Cerebellar nuclear complex (tissue), 1 donor: ENCODE measurements around the gene FEM1A.
"Not testable (repeated sequence)": the region's sequence is repeated elsewhere in the genome, so short reads cannot be mapped to it uniquely, and the experiment has no call there.

Experiments used
- DNase-seq, 2 experiments: peaks; one replicate each; lab custom pipeline; 2025; lab: John Stamatoyannopoulos, UW

The FEM1A gene, protein sequence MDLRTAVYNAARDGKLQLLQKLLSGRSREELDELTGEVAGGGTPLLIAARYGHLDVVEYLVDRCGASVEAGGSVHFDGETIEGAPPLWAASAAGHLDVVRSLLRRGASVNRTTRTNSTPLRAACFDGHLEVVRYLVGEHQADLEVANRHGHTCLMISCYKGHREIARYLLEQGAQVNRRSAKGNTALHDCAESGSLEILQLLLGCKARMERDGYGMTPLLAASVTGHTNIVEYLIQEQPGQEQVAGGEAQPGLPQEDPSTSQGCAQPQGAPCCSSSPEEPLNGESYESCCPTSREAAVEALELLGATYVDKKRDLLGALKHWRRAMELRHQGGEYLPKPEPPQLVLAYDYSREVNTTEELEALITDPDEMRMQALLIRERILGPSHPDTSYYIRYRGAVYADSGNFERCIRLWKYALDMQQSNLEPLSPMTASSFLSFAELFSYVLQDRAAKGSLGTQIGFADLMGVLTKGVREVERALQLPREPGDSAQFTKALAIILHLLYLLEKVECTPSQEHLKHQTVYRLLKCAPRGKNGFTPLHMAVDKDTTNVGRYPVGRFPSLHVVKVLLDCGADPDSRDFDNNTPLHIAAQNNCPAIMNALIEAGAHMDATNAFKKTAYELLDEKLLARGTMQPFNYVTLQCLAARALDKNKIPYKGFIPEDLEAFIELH

DNA sequence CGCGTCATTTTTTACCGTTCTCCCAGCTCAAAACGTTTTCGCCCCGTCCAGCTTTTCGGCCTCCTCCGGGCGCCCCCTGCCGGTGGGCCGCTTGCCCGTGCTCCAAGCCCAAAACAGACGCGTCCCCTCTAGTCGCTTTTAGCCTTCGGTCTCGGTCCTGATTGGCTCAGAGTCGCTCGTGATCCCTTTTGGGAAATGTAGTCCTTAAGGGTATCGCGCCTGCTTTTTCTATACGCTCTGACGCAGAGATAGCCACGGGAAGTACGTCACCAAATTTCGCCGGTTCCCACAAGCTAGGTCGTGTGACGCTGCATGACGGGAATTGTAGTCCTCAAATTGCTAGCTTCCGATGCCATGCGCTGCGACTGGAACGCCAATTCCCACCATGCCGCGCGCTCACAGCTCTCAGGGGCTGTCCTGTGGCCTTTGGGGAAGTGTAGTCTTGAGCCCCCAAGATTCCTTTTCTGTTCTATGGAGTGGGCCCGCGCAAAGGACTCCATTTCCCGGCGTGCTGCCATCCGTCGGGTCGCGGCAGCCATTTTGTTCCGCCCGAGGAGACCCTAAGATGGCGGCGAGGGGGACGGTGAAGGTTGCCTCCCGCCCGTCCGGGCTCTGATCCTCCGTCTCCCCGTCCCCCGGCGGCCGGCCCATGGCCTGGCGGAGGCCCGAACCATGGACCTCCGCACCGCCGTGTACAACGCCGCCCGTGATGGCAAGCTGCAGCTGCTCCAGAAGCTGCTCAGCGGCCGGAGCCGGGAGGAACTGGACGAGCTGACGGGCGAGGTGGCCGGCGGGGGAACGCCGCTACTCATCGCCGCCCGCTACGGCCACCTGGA is at the start of gene FEM1A:
TSS of gene FEM1A (plus strand) at position 552 of the 836 bp plus-strand sequence. CDS start at position 673, 121 bp downstream.
- DNase-seq: peak; percentile 99 to 100

DNA sequence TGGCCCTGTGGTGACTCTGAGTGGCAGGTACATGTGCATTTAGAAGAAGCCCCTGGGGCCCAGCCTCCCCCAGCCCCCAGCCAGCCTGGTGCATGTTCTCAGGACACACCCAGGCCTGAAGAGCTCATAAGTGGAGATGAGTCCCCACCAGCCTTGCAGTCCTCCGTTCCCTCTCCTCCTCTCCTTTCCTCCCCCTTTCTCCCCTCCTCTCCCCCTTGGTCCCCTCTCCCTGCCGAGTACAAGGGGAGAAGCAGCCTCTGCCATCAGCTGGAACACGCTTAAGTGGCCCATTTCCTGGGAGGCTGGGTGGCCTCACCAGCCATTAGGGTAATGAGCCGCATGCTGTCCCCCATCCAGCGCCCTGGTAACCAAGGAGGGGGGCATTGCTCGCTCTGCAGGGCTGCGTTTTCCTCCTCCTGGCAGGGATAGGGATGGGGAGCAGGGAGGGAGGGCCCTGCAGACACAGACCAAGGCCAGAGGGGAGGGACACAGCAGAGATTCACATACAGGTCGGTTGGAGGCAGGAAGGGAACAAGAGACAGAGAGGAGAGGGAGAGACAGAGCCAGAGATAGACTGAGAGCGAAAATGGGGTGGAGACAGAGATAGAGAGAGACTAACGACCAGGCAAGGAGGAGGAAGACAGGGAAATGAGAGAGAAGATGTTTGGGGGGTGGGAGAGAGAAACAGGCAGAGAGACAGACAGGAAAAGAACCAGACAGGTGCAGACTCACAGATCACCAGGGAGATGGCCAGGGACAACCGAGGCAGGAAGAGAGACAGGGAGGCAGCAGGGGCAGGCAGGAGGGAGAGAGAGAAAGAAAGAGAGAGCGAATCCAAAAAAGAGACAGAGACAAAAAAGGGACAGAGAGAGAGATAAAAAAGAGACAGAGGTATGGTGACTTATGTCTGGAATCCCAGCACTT is 48.5 kb upstream of the FEM1A start:
- no peak for DNase-seq

DNA sequence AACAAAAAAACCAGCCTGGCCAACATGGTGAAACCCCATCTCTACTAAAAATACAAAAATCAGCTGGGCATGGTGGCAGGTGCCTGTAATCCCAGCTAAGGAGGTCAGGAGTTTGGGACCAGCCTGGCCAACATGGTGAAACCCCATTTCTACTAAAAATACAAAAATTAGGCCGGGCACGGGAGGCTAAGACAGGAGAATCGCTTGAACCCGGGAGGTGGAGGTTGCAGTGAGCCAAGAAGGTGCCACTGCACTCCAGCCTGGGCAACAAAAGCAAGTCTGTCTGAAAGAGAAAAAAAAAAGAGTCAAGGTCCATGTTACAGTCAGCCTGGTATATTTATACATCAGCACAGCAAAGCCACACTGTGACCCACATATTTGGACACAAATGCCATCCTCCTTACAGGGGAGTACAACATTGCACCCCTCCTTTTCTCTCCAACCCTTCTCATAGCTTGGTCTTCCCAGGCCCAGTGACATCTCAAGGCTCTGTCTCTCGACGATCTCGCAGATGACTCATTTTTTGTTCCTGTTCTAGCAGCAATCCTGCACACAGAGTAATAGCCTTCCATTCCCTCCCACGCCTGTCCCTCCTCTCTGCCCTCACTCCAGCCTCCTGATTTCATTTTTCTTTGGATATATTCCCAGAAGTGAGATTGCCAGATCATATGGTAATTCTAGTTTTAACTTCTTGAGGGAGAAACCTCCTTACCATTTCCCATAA is 46.9 kb upstream of the FEM1A start:
- no peak for DNase-seq

DNA sequence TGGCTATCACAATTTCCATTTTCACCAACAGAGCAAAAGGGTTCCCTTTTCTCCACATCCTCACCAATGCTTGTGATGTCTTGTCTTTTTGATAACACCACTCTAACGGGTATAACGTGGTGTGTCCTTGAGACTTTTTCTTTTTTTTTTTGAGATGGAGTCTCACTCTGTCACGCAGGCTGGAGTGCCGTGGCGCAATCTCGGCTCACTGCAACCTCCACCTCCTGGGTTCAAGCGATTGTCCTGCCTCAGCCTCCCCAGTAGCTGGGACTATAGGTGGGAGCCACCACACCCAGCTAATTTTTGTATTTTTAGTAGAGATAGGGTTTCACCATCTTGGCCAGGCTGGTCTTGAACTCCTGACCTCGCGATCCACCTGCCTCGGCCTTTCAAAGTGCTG is 46.4 kb upstream of the FEM1A start:
- not testable (repeated sequence) for DNase-seq

DNA sequence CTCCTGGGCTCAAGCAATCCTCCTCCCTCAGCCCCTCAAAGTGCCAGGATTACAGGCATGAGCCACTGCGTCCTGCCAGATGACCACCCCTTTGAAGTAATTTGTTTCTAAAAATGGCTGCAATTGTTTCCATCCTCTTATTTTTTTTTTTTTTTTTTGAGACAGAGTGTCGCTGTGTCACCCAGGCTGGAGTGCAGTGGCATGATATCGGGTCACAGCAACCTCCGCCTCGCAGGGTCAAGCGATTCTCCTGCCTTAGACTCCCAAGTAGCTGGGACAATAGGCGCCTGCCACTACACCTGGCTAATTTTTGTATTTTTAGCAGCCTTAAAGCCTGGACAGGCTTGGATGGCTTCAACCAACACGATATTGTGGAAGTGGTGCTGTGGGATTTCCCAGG is 45.5 kb upstream of the FEM1A start:
- no peak for DNase-seq

DNA sequence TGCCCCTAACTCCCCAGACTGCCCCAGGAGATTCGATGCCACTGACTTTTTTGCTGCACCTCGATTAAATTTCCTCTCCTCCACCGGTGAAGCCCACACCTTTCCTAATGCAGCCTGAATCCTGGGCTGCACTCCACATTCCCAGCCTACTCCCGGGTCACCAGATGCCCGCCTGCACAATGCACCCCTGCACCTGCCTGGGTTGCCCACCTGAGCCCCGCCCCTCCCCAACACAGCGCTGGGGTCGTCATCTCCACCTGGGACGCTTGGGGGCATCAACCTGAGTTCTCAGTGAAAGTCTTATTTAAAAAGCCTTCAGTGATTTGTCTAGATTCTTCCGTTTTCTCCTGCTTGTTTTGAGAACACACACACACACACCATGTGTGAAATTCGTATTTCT is 43.3 kb upstream of the FEM1A start:
- DNase-seq: no peak

DNA sequence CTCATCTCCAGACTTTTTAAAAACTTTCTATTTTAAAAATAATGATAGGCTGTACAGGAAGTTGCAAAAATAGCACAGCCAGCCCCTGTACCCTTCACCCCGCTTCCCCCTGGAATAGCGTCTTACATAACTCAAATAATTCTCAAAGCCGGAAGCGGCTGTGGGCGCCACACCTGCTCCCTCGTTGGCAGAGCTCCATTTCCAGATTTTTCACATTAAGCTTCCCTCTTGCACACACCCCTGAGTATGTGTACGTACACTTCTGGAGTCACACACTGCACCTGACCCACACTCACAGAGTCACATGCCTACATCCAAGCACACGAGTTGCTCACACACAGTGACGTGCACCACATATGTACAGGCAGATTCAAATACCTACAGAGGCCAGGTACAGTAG is 42.9 kb upstream of the FEM1A start:
- no peak for DNase-seq

DNA sequence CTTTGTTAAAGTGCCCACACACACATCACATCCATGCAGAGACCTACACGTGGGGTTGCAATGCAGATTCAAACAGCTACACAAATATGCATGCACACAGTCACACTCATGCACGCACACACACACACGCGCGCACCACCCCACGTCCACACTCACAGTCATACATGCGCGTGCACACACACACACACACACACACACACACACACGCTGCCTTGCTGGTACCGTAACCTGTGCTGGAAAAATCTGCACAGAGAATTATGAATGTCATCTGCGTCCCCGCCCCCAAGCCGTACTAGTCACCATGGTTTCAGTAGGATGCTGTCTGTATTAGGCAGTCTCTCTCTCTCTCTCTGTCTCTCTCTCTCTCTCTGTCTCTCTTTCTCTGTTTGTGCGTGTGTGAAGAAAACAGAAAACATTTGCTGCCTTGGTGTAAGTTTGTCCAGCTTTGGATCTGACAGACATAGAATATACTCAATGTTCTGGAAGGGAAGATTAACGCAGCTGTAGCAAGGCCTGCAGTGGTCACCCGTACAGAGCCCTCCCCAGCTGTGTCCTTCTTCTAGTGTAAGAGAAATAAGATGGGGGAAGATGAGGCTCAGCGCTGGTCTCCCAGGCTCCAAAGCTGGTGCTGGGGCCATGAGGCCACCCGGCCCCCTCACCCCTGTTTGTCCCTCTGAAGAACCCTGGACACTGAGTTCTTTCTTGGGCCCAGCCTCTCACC is 41.5 kb upstream of the FEM1A start:
- DNase-seq: no peak

DNA sequence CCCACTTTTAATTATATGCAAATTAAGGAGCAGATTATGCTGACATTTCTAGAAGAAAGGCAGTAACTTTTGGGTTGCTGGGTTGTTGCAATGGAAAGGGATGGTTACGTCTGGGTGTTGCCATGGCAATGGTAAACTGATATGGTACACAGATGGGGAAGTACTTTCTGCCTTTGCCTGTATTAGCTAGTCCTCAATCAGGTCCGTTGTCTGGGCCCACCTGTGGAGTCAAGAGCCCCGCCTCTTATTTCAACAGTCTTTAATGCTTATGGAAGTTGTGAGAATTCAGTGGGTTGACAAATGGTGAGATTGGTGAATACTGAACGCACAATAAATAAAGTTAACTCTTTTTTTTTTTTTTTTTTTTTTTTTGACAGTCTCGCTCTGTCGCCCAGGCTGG is 37.3 kb upstream of the FEM1A start:
- DNase-seq: no peak

DNA sequence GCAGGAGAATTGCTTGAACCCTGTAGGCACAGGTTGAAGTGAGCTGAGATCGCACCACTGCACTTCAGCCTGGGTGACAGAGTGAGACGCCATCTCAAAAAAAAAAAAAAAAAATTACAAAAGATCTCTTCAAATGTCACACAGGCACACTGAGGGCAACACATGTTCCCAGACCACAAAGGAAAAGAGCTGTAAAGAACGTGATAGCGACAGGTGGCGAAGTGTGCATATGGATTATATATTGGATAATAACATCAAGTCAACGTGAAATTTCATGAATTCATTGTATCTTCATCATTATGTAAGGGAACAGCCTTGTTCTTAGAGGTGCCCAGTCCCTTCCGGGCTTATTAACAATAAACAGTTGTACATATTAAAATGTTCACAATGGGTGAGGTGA is 36.1 kb upstream of the FEM1A start:
- DNase-seq: no peak

DNA sequence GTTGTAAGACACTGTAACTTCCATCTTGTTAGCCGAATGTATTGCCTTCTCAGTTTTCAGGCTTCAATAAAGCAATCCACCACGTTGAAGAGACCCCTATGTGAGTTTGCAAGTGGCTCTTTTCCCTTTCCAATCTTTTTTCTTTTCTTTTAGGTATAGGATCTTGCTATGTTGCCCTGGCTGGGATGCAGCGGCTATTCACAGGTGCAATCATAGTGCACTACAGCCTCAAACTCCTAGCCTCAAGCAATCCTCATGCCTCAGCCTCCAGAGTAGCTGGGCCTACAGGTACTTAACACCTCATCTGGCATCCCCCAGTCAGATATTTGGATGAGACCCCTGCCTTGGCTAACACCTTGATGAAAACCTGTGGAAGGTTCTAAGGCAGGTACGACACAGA is 33.5 kb upstream of the FEM1A start:
- DNase-seq: no peak

DNA sequence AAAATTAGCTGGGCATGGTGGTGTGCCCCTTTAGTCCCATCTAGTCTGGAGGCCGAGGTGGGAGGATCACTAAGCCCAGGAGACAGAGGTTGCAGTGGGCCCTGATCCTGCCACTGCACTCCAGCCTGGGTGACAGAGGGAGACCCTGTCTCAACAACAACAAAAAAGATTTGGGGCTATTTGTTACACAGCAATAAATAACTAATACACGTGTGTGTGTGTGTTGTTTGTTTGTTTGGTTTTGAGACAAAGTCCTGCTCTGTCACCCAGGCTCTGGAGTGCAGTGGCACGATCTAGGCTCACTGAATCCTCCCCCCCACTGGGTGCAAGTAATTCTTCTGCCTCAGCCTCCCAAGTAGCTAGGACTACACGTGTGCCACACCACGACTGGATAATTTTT is 32.9 kb upstream of the FEM1A start:
- DNase-seq: no peak

DNA sequence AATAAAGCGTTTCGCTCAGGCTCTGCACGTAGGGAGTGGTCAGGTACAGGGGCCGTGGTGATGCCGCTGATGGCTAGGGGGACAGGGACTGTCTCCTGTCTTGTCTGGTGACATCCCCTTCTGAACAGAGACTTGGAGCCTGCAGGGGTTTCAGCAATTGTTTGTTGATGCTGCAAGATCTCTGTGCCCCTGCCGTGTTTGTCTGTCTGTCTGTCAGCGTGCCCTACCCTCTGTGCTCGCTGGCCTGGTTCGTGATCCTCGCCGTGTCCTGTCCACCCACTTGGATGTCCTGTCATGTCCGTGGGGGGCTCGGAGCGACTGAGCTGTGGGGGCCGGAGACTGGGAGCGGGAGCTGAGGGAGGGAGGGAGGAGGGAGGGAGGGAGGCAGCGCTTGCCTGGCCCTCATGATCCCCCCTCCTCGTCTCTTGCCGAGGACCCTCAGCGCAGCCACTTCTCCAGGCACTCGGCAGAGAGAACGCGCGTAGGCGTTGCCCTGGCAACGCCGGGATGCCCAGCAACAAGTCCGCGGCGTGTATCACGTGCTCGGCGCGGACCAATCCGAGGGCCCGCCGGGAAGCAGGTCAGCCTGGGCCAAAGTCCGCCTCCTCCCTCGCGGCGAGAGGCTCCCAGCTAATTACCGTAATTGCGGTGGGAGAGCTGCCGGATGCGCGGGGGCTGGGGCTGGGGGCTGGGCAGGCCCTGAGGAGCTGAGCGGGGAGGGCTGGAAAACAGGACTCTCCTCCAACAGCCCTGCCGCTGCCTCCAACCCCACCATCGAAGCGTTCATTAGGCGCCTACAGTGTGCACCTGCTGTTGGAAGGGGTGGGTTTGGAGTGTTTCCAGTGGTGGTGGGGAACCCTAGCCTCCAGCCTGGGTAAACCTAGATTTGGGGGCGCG is 31.9 kb upstream of the FEM1A start:
- peak; percentile 25 to 52 for DNase-seq

DNA sequence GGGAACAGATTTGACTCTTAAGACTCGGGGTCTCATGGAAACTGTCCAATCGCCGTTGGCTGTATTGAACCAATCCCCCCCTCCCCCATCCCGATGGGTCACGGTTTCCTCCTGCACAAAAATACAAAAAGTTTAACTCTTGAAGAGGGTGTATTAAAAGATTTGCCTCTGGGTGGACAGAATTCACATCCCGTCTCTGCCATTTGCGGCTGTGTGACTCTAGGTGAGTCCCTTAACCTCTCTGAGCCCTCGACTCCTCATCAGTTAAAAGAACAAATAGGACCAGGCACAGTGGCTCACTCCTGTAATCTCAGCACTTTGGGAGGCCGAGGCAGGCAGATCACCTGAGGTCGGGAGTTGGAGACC is 31.3 kb upstream of the FEM1A start:
- no peak for DNase-seq

DNA sequence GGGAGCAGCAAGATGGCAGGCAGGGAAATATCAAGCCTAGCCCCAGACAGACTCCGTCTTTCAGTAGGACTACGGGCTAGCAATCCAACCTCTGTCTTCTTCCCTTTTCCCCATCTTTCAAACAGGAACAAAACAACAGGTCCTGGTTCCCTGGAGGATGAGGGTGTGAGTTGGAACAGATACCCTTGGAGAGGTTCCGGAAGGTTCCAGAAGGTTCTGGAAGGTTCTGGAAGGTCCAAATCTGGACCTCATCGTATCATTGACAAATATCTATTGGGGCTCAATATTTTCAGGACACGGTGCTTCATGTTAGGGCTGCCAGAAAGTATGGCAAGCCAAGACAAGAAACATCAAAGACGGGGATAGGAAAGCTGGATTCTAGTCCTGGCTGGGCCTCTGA is 28.5 kb upstream of the FEM1A start:
- DNase-seq: no peak

DNA sequence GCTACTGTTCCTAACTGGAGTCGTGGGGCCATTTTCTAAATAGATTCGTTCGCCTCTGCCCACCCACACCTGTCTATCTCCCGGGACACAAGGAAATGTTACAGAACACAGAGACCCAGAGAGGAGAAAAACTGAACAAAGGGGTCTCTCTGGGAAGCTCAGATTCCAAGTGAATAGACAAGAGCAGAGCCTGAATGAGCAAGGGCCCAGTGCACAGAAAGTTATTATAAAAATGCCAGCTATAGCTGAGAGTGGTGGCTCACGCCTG is 27.2 kb upstream of the FEM1A start:
- no peak for DNase-seq

DNA sequence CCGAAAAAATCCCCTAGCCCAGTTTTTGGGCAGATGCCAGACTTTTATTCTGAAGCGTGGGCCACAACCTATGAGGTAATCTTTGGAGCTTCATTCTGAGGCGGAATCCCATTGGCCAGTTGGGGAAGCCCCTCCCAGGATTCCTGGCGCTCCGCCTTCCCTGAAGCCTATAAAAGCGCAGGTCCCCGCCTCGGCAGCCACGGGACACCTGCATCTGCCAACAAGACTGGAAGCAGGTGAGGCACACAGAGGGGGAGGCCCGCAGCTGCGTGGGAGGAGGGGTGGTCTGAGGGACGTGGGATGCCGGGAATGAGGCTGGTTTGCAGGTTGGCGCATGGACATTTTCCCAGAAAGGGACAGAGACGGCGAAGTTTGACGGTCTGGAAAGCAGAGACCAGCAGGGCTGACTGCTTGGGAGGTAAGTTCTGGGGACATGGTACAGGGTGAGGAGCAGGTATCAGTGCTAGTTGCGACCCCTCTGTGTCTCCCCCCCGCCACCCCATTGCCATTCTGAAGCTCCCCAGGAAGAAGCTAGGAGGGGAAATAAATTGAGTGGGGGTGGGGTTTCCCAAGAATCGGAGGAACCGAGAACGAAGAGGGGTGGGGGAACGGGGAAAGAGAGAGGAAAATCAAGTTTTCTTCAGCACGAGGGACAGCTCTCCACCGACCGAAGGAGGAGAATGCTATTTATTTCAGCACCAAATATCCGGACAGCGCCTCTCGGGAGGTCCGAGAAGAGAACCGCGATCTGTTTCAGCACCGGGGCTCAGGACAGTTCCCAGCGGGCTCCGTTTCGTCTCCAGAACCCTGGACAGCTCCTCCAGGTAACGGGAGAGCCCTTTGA is 22.4 kb upstream of the FEM1A start:
- DNase-seq: peak; percentile 89 to 97

DNA sequence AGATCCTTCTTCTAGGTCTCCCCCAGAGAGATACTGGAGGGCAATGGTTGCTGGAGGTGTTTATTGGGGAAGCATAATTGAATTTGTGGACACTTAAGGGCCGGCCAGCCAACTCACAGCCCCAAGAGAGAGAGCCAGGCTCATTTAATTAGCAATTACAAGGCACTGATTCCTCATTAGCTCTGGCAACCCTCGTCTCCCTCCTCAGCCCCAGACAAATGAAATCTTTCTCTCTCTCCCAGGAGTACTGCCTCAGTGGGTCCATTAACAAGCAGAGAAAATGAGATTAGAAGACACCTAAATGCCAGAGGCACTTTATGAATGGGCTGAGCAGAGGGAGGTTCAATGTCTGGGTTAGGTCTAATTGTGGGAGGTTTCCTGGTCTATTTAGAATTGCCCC is 19.0 kb upstream of the FEM1A start:
- no peak for DNase-seq
